ENCODE results near the gene MCF2L. TPM values are rescaled to one million over a fixed set of nuclear protein-coding genes. Genes with fewer than 3 reads are reported as not detected.
A peak's percentile ranks its signal among the peaks of the same experiment; 100 is the strongest.

MCF2L gene
- total RNA-seq, 4 donors from 2014 or later, result 10.2 to 25.4 (median 16.9) TPM

DNA sequence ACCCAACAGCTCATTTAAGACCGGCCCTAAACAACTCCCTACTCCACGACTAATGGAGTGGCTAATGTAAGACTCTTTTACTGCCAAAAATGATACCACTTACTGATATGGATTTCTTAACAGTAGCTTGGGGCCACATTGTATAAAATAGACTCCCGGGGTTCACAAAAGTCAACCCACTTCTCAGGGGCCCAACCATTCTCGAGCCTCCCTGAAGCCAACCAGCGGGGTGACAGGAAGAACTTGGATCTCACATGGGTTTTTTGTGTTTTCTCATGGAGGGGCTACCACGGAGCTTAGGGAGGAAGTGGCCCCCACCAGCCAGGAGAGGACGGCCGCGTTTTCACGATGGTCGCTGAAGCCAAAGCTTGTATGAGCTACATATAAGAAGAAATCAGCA lies 8.1 kb downstream of the MCF2L start:
- Histone ChIP-seq H3K27ac (peak overlapping the region in 1 of 4 donors; percentile 78), H3K27me3 (peaks cover 0 to 17% (median 0%) of the 10 kb centered on the region in 4 donors), H3K9me3 (no peaks in the 10 kb centered on the region), H3K4me1 (peaks cover 0 to 6% (median 0%) of the 10 kb centered on the region in 3 donors), H3K4me3 (no peak overlapping the region), H3K36me3 (no peaks in the 10 kb centered on the region)
- intact Hi-C loops (cut with DNase I), result no loop called here
- no peak for TF ChIP-seq POLR2A (IDR thresholded peaks at IDR 0.05)
- TF ChIP-seq, protein P1, sequence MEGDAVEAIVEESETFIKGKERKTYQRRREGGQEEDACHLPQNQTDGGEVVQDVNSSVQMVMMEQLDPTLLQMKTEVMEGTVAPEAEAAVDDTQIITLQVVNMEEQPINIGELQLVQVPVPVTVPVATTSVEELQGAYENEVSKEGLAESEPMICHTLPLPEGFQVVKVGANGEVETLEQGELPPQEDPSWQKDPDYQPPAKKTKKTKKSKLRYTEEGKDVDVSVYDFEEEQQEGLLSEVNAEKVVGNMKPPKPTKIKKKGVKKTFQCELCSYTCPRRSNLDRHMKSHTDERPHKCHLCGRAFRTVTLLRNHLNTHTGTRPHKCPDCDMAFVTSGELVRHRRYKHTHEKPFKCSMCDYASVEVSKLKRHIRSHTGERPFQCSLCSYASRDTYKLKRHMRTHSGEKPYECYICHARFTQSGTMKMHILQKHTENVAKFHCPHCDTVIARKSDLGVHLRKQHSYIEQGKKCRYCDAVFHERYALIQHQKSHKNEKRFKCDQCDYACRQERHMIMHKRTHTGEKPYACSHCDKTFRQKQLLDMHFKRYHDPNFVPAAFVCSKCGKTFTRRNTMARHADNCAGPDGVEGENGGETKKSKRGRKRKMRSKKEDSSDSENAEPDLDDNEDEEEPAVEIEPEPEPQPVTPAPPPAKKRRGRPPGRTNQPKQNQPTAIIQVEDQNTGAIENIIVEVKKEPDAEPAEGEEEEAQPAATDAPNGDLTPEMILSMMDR (IDR thresholded peaks at IDR 0.05), result no peak
- WGBS, 2 donors, result 76 to 83% methylated on average over 10 to 11 of the region's 11 CpGs
- no peak for DNase-seq

DNA sequence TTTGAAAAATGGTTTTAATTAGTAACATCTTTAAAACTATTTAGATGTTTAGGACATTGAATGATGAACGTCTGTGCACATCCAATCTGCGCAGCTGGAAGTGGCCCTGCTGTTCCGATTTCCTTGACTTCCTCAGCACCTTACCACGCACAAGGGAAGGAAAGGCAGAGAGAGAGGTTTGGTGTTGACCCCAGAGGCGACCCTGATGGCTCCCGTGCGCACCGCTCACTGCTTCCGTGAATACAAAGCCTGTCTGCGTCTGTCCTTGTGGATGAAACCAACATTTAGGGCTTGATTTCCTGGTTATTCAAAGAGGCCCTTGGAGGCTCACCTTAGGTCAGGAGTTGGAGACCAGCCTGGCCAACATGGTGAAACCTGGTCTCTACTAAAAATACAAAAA lies 8.5 kb downstream of the MCF2L start:
- H3K9me3 ChIP-seq, result no peaks in the 10 kb centered on the region
- peak overlapping the region in 2 of 4 donors; percentile 65 to 78 for H3K27ac ChIP-seq
- intact Hi-C loops (cut with DNase I), result no loop called here
- H3K4me1 ChIP-seq, result peaks cover 0 to 6% (median 0%) of the 10 kb centered on the region in 3 donors
- no peak overlapping the region for H3K4me3 ChIP-seq
- WGBS, 2 donors, result 82% methylated on average over 10 of the region's 10 CpGs
- H3K27me3 ChIP-seq, result peaks cover 0 to 17% (median 0%) of the 10 kb centered on the region in 4 donors
- TF ChIP-seq POLR2A (IDR thresholded peaks at IDR 0.05), result no peak
- TF ChIP-seq, protein P1 (IDR thresholded peaks at IDR 0.05), result no peak
- DNase-seq, result no peak
- no peaks in the 10 kb centered on the region for H3K36me3 ChIP-seq

- Histone ChIP-seq H3K27me3 (peaks cover 0 to 23% (median 0%) of the 10 kb centered on the region in 4 donors), H3K27ac (peak overlapping the region; percentile 13 to 78 (median 46)), H3K9me3 (no peaks in the 10 kb centered on the region), H3K4me1 (peaks cover 0 to 6% (median 0%) of the 10 kb centered on the region in 3 donors), H3K36me3 (no peaks in the 10 kb centered on the region), H3K4me3 (peak overlapping the region in 3 of 4 donors; percentile 22 to 47 (median 42))
- intact Hi-C loops (cut with DNase I), result no loop called here
- WGBS, 2 donors, result 19 to 45% methylated on average over 7 to 14 of the region's 25 CpGs
- TF ChIP-seq POLR2A (IDR thresholded peaks at IDR 0.05), result peak in 1 of 4 donors; percentile 37
- TF ChIP-seq, protein P1 (IDR thresholded peaks at IDR 0.05), result no peak
- no peak for DNase-seq
Observed at GRCh38 chr13:112978561-112979405, 9.8 kb downstream of the MCF2L start.

DNA sequence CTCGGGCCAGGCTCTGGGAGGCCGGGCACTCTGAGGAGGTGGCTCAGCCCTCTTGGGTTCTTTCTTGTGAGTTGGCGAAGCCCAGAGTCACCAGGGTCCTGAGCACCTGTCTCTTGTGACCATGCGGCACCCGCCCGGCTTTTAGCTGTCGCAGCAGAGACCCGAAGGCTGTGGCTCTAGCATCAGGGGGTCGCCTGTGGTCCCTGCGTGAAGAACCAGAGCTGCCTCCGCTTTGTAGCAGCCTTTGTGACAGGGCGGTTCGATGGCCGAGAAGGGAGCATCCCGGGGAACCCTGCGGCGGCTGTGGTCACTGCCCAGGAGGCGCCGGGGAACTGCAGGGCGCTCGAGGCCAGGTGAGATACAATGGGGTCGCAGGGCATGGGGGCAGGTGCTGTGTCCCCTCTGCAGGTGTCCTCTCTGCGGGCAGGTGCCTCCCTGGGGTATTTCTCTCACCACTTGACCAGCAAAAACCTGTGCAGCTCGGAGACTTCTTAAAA lies 10.4 kb downstream of the MCF2L start:
- peak overlapping the region in 3 of 4 donors; percentile 22 to 47 (median 42) for H3K4me3 ChIP-seq

More for the DNA sequence above, 10.4 kb downstream of the MCF2L start:
- Histone ChIP-seq H3K27ac (peak overlapping the region in 3 of 4 donors; percentile 21 to 78 (median 72)), H3K4me1 (peaks cover 0 to 8% (median 0%) of the 10 kb centered on the region in 3 donors), H3K27me3 (peaks cover 0 to 23% (median 0%) of the 10 kb centered on the region in 4 donors), H3K9me3 (no peaks in the 10 kb centered on the region), H3K36me3 (no peaks in the 10 kb centered on the region)
- no peak for TF ChIP-seq POLR2A (IDR thresholded peaks at IDR 0.05)
- TF ChIP-seq, protein P1 (IDR thresholded peaks at IDR 0.05), result no peak
- intact Hi-C loops (cut with DNase I), result no loop called here
- DNase-seq, result no peak
- 79% methylated on average over 3 of the region's 24 CpGs; no CpG with 5 or more reads in 1 of the 2 donors for WGBS, 2 donors
